GM18499 (cell line): ENCODE data around the gene NUP133.
"Not testable (repeated sequence)": the region's sequence is repeated elsewhere in the genome, so short reads cannot be mapped to it uniquely, and the experiment has no call there.

ENCODE experiments used
- ATAC-seq: cut with Tn5 transposase; IDR thresholded peaks from one replicate; pipeline ENCODE4 v1.9.1; 2021; ENCODE audit warnings: moderate number of reproducible peaks; ENCODE audit not compliant: insufficient read depth, unreplicated experiment

The NUP133 gene

GRCh38 chr1:229425564-229426159 is 82.5 kb downstream of the NUP133 start:
- ATAC-seq = no peak

GRCh38 chr1:229420765-229421164 is 87.4 kb downstream of the NUP133 start:
- no peak for ATAC-seq

- no peak for ATAC-seq
Observed at GRCh38 chr1:229420224-229420623, 87.9 kb downstream of the NUP133 start.

- not testable (repeated sequence) for ATAC-seq
Observed at GRCh38 chr1:229418586-229418985, 89.6 kb downstream of the NUP133 start.

- ATAC-seq = not testable (repeated sequence)
Observed at GRCh38 chr1:229412810-229413209, 95.3 kb downstream of the NUP133 start.

- ATAC-seq = no peak
Observed at GRCh38 chr1:229412056-229412455, 96.1 kb downstream of the NUP133 start.

- no peak for ATAC-seq
Observed at GRCh38 chr1:229411434-229412055, 96.6 kb downstream of the NUP133 start.

- no peak for ATAC-seq
Observed at GRCh38 chr1:229410692-229411433, 97.3 kb downstream of the NUP133 start.

- ATAC-seq = no peak
Observed at GRCh38 chr1:229410370-229410691, 97.8 kb downstream of the NUP133 start.

GRCh38 chr1:229409616-229410369 is 98.3 kb downstream of the NUP133 start:
- no peak for ATAC-seq

GRCh38 chr1:229408458-229409037 is 99.6 kb downstream of the NUP133 start:
- ATAC-seq = no peak

GRCh38 chr1:229407206-229408026 is 100.7 kb downstream of the NUP133 start:
- no peak for ATAC-seq

- no peak for ATAC-seq
Observed at GRCh38 chr1:229406798-229407197, 101.3 kb downstream of the NUP133 start.

- no peak for ATAC-seq
Observed at GRCh38 chr1:229403573-229403972, 104.6 kb downstream of the NUP133 start.

GRCh38 chr1:229402993-229403392 is 105.1 kb downstream of the NUP133 start:
- ATAC-seq = no peak

- ATAC-seq = not testable (repeated sequence)
Observed at GRCh38 chr1:229402329-229402728, 105.8 kb downstream of the NUP133 start.

GRCh38 chr1:229397762-229398161 is 110.4 kb downstream of the NUP133 start:
- ATAC-seq = no peak

GRCh38 chr1:229396585-229397206 is 111.4 kb downstream of the NUP133 start:
- no peak for ATAC-seq

- not testable (repeated sequence) for ATAC-seq
Observed at GRCh38 chr1:229394517-229394916, 113.6 kb downstream of the NUP133 start.
